Activated CD4-positive, CD25-positive, alpha-beta regulatory T cell treated with anti-CD3 and anti-CD28 coated beads, Interleukin-2, amount 50 U/mL, for 24 hours (primary cell): ENCODE measurements around the gene CDIPT.
"Not testable (repeated sequence)": the region's sequence is repeated elsewhere in the genome, so short reads cannot be mapped to it uniquely, and the experiment has no call there.

Experiments
- ATAC-seq, 2 donors: fragments of 150-1000 bp; cut with Tn5 transposase; one replicate each; pipeline ENCODE4 v1.10.0; 2021; ENCODE audit warnings: mild to moderate bottlenecking in 1 of 2, moderate library complexity in 1 of 2

CDIPT gene

DNA sequence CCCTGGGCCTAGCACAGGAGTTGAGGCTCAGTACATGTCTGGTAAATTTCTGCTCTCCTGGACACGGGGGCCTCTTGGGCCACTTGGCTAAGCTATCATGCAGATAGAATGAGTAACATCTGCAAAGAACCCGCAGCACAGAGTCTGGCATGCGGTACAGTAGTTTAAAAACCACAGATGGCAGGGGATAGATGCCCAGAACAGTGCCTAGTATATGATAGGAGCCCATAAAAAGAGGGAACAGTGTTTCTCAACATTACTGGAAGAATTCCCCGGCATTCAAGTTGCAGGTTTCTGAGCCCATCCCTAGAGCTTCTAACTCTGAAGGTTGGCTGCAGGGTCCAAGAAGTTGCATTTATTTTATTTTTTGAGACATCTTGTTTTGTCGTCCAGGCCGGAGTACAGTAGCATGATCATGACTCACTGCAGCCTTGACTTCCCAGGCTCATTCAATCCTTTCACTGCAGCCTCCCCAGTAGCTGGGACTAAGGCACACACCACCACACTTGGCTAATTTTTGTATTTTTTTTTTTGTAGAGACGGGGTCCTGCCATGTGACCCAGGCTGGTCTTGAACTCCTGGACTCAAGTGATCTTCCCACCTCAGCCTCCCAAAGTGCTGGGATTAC, 5.8 kb downstream of the CDIPT start:
- no peak for ATAC-seq

DNA sequence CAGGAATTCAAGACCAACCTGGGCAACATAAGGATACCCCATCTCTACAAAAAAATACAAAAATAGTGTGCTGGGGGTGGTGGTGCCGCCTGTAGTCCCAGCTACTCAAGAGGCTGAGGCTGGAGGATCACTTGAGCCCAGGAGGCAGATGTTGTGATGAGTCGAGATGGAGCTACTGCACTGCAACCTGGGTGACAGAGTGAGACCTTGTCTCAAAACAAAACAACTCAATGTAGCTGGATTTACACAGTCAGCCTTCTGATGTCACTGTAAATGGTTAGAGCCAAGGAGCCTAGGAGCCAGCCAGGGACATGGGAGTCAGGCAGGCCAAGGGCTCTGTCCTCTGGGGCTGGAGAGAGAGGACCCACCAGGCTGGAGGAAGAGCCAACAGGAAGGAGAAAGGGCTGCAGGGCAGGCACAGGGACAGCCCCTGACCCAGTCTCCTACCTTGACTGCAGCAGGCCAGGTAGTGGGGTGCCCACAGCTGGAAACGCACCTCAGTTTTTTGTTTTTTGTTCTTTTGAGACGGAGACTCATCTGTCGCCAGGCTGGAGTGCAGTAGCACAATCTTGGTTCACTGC, 8.4 kb downstream of the CDIPT start:
- ATAC-seq = peak in 1 of 2 donors; percentile 7

DNA sequence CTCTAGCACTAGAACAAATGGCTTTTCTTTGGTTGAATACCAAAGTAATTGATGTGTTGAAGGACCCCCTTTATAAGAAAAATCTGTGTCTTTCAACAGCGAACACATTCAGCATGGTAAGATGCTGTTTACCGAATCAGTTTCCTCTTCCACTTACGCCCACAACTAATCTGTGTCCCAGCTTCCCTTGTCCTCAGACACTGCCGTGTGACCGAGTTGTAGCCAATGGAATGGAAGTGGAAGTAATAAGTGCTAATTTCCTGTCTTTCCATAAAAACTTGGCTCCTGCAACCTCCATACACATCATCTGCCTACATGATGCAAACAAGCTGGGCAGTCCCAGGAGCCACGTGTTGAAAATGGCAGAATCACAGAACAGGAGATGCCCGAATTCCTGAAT, 10.4 kb downstream of the CDIPT start:
- no peak for ATAC-seq

DNA sequence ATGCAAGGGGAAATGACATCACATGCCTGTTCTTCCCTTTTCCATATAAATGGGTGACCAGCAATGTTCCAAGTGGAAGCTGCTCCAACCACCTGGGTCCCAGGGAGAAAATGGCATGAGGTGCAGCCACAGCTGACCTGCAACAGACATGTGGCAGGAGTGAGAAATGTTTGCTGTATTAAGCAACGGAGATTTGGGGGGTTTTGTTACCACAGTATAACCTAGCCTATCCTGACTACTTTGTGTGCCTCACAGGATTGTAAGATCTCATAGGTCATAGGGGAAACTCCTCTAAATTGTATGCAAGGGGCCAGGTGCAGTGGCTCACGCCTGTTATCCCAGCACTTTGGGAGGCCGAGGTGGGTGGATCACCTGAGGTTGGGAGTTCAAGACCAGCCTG, 12.0 kb downstream of the CDIPT start:
- no peak for ATAC-seq

DNA sequence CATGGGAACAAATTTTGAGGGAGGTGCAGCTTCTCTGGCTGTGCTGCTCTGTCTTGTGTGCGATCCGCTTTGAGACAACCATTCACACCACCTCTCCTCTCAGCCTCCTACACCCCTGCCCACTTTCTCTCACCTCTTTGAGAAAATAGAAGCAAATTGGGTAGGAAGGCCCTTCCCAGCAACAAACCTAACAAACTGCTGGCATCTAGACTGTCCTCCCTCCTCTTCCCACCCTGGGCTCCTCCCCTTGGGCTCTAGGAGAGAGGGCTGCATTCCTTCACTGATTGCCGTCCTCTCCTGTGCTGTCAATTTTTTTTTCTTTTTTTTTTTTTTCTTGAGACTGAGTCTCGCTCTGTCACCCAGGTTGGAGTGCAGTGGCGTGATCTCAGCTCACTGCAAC, 13.5 kb downstream of the CDIPT start:
- no peak for ATAC-seq

DNA sequence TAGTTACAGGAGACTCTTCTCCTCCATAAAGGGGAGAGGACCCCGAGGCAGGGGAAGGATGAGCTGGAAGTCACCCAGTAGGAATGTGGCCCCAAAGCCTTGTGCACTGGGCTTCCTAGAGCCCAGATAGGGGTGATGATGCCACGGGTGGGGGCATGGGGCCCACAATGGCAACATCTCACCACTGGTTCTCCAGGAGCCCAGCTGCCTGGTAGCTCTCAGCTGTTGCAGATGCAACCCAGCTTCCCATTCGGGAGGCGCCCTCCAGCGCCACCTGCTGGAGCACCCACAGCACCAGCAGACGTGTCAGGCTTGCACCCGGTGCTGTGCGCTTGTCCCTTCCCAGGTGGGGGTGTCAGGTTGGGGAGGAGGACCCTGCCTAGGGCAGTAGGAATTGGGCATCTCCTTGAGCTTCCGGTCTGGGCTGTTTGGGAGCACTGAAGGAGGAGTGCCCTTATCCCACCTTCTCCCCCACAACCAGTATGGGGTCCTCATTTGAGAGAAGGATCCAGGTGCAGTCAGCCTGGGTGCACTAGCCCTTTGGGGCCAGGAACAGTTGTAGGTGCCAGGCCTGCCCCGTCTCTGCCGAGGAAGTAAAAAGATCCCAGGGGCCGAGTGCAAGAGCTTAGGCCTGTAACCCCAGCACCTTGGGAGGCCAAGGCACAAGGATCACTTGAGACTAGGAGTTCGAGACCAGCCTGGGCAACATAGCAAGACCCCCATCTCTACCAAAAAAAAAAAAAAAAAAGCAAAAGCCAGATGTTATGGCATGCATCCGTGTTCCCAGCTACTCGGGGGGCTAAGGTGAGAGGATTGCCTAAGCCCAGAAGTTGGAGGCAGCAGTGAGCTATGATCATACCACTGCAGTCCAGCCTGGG, 14.4 kb downstream of the CDIPT start:
- peak; percentile 93 for ATAC-seq

DNA sequence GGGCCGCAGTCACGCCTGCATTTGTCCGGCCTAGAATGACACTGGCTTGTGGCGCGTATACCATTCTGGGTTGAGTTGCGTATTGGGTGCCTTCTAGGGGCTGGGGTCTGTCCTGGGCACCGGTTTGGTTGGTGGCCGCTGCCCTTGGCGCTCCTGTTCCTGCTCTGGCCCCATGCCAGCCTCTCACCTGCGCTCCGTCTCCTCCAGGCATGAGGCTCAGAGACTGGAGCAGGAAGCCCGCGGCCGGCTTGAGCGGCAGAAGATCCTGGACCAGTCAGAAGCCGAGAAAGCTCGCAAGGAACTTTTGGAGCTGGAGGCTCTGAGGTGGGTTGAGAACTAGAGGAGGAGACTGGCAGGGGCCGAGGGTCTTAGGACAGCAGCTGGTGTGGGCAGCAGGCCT, 17.4 kb downstream of the CDIPT start:
- no peak for ATAC-seq

DNA sequence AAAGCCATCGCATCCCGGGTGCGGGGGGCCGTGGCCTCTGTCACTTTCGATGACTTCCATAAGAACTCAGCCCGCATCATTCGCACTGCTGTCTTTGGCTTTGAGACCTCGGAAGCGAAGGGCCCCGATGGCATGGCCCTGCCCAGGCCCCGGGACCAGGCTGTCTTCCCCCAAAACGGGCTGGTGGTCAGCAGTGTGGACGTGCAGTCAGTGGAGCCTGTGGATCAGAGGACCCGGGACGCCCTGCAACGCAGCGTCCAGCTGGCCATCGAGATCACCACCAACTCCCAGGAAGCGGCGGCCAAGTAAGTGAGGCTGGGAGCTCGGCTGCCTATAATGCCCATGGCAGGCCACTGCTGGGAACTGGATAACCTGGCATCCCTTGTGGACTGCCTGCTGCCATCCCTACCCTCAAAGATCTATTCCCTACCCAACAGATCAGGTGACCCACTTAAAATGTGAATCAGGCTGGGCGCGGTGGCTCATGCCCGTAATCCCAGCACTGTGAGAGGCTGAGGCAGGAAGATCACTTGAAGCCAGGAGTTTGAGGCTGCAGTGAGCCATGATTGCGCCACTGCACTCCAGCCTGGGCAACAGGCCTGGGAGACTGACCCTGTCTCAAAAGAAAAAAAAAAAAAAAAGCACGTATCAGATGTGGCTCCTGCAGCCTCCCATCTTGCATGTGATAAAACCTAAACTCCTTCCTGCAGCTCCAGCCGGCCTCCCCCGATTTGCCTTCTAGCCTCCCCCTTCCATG, 18.3 kb downstream of the CDIPT start:
- ATAC-seq = no peak

DNA sequence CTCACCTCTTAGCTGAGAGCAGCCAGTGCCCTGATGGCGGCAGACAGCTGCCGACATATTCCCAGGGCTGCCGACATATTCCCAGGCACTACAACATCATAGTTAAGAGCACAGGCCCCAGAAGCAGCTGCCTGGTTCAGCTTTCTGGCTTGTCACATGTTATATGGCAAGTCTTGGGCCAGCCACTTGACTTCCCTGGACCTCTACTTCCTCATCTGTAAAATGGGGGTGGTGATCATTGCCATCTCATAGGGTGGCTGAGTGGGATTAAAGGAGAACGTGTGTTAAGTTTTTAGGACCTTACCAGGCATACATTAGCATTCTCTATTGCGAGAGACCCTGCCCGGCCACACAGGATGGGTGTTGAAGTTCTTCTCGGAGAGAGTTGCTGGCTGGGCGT, 19.1 kb downstream of the CDIPT start:
- no peak for ATAC-seq

DNA sequence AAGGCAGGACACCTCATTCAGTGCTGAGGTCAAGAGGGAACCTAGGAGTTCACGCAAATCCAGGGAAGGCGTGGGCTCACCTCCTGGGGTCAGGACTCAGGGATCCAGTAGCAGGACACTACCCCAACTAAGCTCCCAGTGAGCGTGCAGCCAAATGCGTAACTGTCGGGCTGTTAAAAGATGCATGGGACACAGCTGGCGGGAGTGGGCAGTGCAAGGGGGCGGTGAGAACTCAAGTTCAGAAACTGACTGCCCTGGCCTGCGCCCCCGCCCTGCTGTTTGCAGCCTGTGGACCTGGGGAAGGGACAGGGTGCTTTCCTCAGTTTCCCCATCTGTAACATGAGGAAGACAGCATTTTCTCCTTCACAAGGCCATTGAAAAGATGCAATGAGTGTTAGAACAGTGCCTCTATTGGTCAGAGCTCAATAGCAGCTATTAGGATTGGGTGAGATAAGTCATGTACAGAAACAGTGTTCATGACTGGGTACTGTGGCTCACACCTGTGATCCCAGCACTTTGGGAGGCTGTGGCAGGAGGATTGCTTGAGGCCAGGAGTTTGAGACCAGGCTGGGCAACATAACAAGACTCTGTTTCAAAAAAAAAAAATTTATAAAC, 20.2 kb downstream of the CDIPT start:
- no peak for ATAC-seq

DNA sequence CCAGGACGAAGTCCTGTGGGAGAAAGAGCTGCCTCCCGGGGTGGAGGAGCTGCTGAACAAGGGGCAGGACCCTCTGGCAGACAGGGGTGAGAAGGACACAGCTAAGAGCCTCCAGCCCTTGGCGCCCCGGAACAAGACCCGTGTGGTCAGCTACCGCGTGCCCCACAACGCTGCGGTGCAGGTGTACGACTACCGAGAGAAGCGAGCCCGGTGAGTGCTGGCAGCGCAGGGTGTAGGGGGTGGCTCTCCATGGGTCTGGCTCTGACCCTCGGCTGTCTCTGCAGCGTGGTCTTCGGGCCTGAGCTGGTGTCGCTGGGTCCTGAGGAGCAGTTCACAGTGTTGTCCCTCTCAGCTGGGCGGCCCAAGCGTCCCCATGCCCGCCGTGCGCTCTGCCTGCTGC, 21.4 kb downstream of the CDIPT start:
- ATAC-seq = no peak

DNA sequence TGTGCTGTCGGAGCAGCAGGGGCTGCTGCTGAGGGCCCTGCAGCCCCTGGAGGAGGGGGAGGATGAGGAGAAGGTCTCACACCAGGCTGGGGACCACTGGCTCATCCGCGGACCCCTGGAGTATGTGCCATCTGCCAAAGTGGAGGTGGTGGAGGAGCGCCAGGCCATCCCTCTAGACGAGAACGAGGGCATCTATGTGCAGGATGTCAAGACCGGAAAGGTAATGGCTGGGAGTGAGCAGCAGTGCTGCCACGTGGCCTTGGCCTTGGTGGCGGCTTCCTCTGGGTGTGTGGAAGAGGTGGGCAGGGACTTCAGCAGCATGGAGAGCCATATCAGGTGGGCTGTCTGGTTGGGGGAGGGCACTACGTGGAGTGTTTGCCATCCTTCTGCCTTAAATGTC, 22.8 kb downstream of the CDIPT start:
- ATAC-seq = no peak

DNA sequence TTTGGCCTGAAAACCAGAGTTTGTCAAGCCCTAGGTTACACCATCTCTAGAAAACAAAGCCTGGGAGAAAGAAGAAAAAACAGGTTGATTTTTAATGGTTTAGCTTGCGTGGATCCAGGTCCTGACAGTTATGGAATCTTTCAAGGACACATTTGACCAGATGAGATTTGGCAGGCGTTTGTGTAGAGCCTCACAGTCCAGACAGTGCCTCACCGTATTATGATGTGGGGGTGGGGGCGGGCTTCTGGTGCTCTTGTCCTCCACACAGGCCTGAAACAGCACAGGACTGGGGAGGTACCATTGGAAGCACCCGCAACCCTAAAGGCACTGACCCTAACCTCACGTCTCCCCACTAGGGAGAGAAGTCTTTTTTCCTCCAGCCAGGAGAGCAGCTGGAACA, 23.2 kb downstream of the CDIPT start:
- no peak for ATAC-seq

DNA sequence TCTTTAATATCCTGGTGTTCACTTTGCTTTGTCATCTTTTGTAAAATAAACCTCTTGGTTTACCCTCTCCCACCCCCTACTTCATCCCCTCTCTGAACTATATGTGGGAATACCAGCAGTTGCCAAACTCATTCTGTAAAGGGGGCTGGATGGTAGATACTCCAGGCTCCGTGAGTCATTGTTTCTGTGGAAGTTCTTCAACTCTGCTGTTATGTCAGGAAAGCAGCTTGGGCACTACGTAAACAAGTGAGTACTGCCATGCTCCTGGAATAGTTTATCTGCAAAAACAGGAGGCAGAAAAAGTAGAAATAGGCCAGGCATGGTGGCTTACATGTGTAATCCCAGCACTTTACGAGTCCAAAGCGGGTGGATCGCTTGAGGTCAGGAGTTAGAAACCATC, 25.2 kb downstream of the CDIPT start:
- ATAC-seq = no peak

DNA sequence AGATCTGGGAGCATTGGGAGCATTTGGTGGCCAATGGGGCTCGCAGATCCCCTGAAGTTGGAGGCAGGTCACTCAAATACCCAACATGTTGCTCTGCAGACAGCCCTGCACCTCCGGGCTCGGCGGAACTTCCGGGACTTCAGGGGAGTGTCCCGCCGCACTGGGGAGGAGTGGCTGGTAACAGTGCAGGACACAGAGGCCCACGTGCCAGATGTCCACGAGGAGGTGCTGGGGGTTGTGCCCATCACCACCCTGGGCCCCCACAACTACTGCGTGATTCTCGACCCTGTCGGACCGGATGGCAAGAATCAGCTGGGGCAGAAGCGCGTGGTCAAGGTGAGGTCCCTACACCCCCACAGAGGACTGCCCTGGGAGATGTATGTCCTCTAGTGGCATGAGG, 26.4 kb downstream of the CDIPT start:
- no peak for ATAC-seq

DNA sequence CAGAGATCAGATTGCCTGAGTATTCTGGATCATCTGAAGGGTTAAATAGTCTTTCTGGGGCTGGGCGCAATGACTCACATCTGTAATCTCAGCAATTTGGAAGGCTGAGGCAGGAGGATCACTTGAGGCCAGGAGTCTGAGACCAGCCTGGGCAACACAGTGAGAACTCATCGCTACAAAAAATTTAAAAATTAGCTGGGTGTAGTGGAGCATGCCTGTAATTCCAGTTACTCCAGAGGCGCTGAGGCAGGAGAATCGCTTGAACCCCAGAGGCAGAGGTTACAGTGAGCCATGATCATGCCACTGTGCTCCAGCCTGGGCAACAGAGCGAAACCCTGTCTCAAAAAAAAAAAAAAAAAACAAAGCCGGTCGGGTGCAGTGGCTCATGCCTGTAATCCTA, 27.1 kb downstream of the CDIPT start:
- no peak for ATAC-seq

DNA sequence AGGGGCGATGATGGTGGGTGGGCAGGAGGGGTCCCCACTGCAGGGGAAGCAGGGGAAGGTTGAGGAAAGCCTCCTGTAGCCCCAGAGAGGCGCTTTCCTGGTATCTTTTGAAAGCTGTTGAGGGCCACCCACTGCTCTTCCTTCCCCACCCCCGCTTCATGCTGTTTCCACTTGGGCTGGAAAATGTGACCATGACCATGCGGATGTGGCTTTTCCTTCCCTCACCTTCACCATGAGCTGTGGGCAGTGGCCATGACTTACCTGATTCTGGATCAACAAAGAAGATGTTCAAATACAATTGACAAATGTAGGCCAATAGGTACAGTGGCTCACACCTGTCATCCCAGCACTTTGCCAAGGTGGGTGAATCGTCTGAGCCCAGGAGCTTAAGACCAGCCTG, 28.9 kb downstream of the CDIPT start:
- ATAC-seq = no peak

DNA sequence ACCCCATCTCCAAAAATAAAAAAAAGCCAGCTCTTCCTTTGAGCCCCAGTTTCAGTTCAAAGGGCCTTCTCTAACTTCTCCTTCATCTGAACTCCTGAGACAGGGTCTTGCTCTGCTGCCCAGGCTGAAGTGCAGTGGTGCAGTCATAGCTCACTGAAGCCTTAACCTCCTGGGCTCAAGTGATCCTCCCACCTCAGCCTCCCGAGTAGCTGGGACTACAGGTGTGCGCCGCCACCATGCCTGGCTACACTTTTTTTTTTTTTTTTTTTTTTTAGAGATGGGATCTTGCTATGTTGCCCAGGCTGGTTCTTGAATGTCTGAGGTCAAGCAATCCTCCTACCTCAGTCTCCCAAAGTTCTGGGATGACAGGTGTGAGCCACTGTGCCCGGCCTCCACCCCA, 29.8 kb downstream of the CDIPT start:
- not testable (repeated sequence) for ATAC-seq

DNA sequence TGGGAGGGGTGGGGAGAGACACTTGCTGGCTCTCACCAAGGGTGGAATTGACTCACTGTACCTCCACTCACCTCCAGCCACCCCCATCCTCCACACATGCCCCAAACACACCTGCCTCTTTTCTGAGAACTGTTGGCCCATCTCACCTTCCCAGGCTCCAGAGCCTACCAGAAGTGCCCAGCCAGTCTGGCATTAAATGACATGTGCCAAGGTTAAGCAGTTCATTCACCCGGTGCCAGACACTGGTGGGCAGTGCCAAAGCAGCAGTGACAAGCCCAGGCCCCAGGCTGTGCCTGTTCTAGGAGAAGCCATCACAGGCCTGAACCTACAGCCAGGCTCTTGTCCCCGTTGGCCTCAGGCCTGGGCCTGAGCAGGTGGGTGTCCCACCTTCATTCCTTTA, 31.5 kb downstream of the CDIPT start:
- no peak for ATAC-seq

DNA sequence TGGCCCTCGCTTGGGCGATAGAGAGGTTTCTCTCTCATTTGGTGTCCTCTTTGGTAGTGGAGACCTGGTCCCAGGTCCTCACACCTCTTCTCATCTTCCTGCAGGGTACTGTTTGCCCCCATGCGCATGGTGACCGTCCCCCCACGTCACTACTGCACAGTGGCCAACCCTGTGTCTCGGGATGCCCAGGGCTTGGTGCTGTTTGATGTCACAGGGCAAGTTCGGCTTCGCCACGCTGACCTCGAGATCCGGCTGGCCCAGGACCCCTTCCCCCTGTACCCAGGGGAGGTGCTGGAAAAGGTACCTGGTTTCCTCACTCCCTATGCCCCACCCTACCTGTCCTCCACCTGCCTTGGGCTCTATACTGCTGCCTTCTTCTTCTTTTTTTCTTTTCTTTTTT, 32.3 kb downstream of the CDIPT start:
- no peak for ATAC-seq

DNA sequence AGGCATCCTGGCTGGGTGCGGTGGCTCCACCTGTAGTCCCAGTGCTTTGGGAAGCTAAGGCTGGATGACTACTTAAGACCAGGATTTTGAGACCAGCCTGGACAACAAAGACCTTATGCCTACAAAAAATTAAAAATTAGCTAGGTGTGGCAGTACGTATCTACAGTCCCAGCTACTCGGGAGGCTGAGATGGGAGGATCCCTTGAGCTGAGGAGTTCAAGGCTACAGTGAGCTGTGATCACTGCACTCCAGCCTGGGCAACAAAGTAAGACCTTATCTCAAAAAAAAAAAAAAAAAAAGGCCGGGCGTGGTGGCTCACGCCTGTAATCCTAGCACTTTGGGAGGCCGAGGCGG, 36.7 kb downstream of the CDIPT start:
- ATAC-seq = no peak

DNA sequence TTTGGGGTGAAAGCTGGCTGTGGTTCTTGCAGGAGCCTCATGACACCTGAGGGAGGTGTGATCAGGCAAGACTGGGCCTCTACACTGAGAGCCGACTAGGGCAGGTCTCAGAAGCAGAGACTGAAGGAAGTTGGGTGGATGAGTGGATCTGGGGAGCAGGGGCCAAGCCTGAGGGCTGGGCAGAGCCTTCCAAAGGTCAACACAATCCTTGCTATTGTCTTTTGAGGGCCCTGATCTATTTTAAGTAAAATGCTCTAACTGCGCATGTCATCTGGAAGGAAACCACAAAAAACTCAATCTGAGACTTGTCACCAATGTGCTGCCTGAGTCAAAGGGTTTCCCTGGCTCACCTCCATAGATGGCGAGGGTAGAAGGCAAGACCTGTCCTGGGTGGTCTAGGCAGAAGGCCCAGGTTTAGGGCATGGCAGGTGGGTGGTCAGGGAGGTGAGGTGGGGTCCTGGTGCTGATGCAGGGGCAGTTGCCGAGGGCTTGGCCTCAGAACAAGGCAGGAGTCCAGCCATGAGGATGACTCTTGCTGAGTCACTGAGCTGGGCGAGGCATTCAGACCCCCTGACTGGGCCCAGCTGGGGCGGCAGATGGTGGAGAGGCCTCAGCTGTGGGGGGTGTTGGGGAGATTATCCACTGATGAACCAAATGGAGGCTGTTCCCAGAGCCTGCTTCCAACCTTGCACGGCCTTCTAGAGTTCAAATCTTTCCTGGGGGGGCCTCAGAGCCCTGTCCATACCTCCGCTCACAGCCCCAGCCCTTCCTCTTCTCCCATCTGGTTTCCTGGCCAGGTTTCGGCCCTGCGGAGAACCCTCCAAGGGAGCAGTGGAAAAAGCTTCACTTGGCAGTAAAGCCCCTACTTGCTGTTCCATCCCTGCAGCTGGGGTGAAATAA, 37.6 kb downstream of the CDIPT start:
- ATAC-seq = peak; percentile 65 to 74
